A172 (cell line): ENCODE data around the gene CALCB. TPM values are rescaled to one million over a fixed set of nuclear protein-coding genes. Genes with fewer than 3 reads are reported as not detected.
"Not testable (repeated sequence)": the region's sequence is repeated elsewhere in the genome, so short reads cannot be mapped to it uniquely, and the experiment has no call there.

Experiments used
- DNase-seq: peaks from one replicate; pipeline ENCODE4 v3.0.0-alpha.2; 2015; ENCODE audit warnings: low spot score
- total RNA-seq: library from RNA; depleted of rRNA; stranded (reverse); fragments of >200 nt; shearing (Covaris generic); gene quantifications from 2 replicates; pipeline ENCODE4 v1.2.3, GENCODE V29; 2014; rRNA removed

CALCB gene, protein sequence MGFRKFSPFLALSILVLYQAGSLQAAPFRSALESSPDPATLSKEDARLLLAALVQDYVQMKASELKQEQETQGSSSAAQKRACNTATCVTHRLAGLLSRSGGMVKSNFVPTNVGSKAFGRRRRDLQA
- not detected in 2 replicates for total RNA-seq

DNA sequence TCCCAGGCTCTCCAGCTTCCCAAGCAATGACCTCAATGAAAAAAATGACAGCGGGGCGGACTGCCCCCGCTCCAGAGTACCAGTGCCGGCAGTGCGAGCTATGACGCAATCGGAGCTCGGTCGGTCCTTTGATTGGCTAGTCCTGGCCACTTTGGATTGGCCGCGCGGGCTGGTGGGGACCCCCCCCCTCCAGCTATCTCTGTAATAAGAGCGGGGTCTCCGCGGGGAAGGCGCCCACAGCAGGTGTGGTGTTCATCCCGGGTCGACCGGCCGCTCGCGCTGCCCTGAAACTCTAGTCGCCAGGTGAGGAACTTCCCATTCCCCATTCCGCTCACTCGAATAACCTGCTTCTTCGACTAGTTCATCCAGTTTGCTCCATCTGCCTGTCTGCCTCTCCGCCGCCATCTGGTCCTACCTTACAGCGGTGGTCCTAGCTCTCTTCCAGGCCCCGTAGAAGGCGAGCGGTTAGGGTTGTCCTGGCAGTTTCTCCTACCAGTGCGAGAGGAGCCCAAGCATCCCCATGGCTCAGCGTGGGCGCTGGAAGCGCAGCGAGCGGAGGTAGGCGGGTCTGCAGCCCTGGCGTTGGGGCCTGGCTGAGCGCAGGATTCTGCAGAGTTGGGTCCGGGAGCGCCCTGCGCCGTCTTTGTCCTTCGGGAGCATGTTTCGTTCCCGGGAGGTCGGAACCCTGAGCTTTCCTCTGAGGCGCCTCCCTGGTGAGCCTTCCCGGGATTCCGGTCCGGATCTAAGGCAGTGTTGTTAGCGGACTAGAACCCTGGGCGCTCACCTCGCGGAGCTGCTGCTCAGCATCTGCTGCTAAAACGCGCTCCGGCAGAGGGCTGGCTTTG lies at the start of gene CALCB:
Gene CALCB, plus strand, starts transcription at position 233 of the 845 bp plus-strand sequence. CDS start 1,126 bp downstream, outside the sequence.
- no peak for DNase-seq

DNA sequence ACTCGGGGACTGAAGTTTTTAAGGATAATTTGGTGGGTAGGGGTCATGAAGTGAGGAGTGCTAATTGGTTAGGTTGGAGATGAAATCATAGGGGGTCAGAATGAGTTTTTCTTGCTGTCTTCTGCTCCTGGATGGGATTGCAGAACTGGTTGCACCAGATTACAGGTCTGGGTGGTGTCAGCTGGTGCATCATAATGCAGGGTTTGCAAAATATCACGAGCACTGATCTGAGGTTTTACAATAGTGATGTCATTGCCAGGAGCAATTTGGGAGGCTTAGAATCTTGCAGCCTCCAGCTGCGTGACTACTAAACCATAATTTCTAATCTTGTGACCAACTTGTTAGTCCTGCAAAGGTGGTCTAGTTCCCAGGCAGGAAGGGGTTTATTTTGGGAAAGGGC lies 46.4 kb upstream of the CALCB start:
- DNase-seq = no peak

DNA sequence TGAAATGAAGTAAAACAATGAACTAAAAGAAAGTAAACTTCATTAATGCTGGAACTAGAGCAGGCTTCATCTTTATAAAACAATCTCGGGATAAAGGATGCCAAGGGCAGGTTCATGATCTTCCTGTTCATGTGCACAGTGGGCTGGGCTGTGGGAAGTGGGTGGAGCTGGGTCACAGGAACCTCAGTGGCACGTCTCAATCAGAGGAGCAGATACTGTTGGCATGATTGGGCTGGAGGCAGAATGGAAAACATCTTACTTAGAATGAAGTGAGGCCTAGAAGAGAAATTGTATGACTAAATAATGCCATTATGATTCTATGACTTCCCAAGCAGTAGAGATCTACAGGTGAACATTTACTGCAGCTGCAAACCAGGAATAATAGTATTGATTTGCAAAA lies 45.4 kb upstream of the CALCB start:
- no peak for DNase-seq

DNA sequence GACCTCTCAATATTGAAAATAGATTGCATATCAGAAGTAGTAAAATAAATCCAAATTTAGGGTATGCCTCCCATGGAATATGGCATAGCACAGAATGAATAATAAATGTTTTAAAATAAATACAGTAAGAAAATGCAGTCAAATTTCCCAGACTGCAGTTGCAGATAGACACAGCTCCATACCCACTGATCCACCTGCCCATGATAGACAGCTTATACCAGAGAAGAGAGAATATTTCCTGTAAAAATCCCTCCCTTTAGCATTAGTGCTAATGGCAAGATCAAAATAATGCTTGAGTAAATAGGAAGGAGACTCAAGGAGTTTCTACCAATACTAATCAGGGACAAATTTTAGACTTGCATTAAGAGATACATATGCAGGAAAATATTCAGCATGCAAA lies 45.0 kb upstream of the CALCB start:
- DNase-seq = no peak

DNA sequence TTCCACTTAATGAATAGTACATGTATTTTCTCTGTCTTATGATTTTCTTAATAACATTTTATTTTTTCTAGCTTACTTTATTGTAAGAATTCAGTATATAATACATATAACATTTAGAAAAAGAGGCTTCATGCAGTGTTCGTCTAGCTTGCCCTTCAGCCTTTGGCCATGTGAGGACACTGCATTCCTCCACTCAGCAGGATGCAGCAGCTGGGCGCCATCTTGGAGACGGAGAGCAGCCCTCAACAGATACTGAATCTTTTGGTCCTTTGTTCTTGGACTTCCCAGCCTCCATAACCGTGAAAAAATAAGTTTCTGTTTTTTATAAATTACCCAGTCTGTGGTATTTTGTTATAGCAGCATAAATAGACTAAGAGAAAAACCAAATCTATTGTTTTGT lies 41.4 kb upstream of the CALCB start:
- DNase-seq = not testable (repeated sequence)

DNA sequence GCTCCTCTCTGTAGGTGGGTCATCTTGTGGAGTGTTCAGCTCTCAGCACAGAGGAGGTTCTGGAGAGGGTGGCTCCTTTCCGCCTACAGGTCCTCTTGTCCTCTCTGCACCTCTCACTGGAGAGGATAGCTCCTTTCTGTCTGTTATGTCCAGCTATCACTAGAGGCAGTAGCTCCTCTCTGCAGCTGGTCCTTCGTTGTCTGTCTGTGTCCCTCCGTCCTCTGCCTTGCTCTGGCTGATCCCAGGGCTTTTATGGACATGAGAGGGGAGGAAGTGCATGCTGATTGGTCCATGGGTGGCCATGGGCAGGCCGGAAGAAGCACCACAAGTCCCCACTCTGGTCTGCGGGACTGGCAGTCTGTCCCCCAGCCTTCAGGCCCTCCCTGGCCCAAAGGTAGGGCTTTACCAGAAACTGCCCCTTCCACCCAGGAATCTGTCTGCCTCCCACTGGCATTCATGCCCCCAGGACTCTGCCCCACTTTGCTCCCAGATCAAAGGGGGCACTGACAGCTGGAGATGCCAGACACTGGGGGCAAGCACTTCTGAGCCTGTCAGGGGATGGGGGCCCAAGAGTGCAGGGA lies 38.6 kb upstream of the CALCB start:
- no peak for DNase-seq

DNA sequence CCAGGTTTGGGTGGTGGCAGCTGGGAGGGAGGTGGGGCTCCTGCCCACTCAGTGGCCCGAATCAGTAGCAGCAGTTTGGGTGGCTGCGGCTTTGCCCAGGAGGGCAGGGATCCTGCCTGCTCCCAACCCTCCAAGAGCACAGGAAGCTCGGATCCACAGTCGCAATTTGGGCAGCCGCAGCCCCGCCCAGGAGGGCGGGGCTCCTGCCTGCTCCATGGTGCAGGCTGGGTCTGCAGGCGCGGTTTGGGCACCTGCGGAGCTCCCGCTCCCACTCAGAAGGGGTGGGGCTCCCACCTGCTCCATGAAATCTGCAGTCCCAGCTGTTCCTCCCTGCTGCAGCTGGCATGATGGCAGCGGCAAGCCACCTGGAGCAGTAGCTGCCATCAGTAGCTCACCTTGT lies 38.1 kb upstream of the CALCB start:
- no peak for DNase-seq

DNA sequence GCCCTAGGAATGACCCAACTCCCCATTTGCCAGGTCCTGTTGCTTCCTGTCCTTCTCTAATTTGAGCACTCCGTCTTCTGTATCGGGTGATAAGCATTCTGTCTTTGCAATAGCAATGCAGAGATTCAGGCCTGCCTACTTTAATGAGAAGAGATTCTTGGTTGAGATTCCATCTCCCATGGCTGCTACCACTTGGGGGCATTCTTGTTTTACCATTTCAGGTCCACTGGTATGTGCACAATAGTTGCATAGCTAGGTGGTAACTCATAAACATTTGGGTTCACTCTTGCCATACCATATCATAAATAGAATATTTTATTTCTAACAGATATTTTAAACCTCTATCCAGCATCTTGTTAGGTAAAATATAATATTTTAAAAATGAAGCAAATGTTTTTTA lies 34.4 kb upstream of the CALCB start:
- DNase-seq = no peak

DNA sequence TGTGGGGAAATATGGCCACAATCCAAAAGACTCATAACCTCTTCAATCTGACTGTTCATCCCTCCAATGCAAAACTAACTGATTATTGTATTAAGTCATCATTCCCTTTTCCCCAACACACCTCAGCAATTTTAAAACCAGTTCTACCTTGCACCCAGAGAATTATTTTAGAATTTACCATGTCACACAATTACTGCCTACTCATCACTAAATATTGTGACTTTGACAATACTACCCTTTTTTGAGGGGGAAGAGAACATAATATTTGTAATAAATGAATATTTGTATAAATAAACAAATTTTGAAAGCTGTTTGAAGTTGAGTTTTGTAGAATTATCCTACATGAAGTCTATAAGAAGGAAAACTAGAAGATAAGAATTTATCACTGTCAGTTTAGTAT lies 28.2 kb upstream of the CALCB start:
- DNase-seq = no peak

DNA sequence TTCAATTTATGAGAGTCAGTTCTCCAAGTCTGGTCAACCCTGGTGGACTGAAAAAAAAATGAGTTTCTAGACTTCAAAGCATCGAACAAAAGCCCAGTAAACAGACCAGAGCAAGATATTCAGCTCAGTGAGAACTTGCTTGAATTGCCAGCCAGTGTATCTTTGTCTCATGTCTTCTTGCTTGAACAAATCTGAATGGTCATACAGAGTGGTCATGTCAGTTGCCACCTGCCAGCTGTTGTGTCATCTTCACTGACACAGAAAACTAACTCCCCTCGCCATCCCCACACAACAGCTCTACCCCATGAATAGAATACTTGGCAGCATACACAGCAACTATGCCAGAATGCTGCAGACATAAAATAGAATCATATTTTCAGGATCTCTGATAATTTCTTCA lies 27.5 kb upstream of the CALCB start:
- no peak for DNase-seq

DNA sequence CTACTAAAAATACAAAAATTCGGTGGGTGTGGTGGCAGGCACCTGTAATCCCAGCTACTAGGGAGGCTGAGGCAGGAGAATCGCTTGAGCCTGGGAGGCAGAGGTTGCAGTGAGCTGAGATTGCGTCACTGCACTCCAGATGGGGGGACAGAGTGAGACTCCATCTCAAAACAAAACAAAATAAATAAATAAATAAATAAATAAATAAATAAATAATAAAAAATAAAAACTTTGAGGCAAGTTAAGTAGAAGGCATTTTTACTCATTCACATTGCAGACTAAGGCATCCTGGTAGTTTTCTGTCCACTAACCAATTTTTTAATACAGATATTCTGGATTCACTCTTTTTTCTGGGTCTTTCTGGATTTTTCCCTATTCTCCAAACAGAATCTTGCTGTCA lies 26.7 kb upstream of the CALCB start:
- not testable (repeated sequence) for DNase-seq

DNA sequence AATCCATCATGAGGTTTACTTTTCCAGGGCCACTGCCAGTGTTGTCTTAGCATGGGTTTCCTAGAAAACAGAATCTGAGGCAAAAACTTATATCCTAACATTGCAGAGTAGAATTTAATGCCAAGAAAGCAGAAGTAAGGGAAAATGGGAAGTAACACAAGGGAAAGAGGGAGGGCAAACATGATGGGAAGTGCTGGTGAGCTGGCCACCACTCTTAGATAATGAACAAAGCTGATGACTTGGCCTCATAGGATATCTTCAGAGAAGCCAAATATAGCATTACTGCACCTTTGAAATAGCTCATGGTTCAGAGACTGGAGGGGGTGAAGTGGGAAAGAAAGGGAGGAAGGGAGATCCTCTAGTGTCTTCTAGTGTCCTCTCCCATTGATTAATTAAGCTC lies 24.8 kb upstream of the CALCB start:
- DNase-seq = no peak

DNA sequence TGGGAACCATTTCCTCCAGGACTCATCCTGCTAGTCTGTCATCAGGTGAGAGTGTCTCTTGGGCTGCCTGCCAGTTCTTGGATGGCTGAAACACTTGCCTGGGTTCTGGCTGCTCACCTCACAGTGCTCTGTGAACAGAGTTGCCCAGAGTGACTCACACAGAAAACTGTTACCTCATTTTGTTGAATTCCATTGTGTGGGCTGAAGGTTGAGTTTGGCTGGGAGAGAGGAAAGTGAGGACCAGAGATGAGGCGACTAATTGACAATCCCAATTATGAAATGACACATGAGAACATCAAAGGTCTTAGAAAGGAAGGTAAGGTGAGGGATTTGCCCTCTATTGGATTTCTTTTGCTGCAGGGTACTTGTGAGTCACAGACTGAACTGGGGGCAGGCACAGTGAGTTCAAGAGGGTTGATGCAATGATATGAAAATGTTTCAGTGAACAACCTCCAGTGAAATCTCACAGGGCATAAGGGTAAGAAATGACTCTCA lies 20.2 kb upstream of the CALCB start:
- DNase-seq = no peak

DNA sequence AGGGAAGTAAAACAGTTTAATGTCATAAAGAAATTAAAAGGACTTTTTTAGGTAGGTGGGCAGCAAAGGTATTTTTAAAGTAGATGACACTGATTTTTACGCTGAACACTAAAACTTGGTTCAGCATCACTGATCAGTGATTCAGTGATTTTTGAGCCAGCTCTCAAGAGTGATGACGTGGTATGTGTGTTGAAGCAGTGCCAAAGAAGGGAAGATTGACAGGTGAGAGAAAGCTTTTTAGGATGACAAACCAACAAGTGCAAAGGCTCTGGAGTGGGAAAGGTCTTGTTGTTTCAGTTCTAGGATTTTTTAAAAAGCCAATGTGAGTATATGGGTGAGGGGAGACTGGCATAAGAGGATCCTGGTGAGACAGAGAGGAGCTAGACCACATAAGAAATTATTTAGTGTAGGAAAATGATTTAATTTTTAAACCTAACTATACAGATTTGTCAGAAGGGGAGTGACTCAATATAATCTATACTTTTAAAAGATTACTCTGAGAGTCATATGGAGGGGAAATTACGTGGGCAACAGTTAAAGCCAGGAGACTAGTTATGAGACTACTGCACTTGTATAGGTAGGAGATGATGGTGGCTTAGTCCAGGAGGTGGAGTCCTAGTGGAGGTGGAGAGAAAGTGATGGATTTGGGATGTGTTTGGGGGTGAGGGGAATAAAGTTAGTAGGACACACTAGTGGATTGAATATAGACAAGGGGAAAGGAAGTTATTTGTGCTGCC lies 17.6 kb upstream of the CALCB start:
- no peak for DNase-seq

DNA sequence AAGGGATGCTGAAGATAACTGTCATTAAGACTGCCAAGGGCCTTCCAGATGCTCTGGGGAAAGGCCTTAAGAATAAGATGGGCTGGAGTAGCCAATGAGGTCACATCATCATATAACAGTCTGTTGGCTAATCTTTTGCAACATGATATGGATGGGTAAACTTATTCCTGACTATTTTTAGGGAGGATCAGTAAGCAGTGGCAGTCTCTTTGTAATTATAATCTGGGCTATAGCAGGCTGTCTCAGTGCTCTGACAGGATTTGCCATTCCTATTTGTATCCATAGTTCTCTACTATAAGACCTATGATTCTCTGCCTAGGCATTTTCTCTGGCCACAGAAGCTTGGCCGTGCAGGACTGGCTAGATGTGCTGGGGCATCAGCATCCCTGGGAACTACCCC lies 16.1 kb upstream of the CALCB start:
- DNase-seq = no peak

DNA sequence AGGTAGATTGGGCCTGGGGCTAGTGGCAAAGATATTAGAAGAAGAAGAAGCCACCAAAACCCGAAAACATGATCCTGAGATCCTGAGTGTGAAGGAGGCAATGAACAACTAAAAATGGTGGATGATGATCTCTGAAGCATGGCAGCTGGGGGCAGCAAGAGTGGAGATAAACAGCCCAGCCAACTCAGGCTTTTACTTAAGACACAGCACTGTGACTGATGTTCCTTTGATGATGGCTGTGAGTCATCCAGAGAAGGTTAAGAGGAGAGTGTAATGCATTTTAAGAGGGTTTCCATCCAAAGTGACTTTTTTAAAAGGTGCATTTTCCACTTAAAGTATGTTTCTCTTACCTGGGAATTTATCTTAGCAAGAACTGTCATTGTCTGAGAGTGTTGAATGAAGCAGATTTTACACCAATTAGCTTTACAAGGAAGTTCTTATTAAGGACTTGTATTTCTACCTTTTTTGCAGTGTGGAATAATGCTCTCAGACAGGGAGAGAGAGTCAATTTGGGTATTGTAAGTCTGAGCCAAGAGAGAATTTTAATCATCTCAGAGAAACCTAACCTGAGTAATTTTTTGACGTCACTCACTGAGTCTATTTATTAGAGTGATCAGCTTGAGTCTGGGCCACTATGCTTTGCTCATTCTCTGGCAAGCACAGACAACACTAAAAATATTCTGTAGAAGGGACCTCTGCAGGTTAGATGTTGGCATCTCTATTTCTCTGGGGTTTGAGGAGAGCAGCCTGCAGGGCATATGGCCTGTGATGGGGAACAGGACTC lies 14.1 kb upstream of the CALCB start:
- no peak for DNase-seq

DNA sequence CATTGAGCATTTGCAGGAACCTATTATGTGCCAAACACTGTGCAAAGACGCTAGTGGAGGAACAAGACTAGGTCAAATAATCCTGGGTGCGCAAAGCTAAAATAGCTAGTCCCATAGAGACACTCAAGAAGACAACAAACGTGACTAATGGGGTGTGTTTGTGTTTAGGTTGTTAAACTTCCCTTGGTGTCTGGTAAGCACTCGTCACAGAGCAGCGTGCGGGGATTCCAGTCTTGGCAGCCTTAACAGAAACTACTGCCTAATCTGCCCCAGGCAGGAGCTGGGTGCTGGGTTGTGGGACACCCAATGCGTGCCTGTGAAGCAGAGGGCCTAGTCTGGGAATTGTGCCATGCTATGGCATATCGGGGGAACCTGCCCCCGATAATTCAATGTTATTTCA lies 10.8 kb upstream of the CALCB start:
- DNase-seq = no peak

DNA sequence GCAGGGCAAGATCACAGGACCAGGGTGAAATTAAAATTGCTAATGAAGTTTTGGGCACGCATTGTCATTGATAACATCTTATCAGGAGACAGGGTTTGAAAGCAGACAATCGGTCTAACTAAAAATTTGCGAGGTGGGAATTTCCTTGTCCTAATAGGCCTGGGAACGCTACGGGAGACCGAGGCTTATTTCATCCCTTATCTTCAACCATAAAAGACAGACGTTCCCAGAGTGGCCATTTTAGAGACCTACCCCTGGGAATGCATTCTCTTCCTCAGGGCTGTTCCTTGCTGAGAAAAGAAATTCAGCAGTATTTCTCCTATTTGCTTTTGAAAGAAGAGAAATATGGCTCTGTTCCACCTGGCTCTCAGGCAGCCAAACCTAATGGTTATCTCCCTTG lies 3.6 kb upstream of the CALCB start:
- not testable (repeated sequence) for DNase-seq

DNA sequence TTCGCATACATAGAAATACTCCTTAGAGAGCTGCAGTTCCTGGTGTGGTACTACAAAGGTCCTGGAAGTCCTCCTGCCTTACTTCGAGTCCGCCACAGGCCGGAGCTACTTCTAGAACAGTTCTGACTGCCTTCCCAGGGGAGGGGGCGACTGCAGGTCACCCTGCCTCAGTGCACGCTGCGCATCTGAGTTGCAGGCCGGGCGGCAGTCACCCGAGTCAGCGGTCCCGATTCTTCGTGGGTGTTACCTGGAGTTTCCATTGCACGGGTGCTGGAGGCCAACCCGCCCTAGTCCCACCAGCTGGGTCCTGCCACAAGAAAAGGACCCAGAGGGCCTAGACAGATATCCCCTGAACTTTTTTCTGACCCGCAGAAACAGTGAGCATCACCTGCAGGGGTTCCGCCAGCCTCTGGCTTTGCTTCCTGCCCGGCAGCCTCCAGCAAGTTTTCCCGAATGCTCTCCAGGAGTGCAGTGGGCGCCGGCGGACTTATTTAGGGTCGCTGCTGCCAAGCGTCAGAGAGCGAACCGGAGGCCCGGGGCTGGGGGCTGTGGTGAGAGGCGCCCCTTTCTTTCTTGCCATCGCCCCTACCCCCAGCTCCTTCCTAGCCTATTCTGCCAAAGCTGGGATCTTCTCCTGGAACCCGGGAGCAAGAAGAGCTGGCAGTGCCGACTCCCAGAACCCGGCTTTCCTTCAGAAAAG lies 1.7 kb upstream of the CALCB start:
- DNase-seq = no peak

DNA sequence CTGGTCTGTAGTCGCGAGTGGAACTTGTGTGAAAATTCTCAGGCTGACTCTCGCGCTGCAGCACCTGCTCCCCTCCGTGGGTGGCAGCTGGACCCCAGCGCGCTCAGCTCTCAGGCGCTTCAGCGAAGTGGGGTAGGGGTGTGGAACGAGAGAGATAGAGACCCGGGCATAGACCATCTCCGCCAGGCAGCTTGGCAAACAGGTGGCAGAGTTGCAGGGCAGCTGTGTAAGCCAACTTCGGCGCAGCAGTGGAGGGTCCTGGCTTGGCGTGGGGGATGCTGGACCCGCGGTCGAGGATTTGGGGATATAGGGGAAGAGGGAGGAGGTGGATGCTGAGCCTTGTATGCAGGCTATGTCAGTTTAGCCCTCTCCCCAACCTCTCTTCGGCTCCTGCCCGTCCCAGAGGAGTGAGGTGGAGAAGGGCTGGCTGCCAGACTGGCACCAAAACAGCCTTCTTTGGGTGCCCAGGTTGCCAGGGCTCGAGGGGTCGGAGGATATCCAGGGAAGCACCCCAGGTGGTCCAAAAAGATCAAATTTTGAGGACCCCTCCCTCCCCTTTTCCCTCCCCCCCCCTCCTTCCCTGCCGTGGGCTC lies 746 bp upstream of the CALCB start:
- no peak for DNase-seq
